GM06990 (cell line): ENCODE results near the gene KLF2.

Experiments
- DNase-seq: peaks from one replicate; pipeline ENCODE4 v3.0.0-alpha.2; 2011; ENCODE audit not compliant: insufficient read length; ENCODE audit errors: extremely low read depth
- H3K27me3 ChIP-seq: replicated peaks from 2 replicates; pipeline ENCODE4 v1.6.0; 2011; ENCODE audit warnings: low read length; ENCODE audit not compliant: control insufficient read depth, insufficient read depth
- H3K36me3 ChIP-seq: 2 replicates; pipeline ENCODE4 v1.5.1; 2011; ENCODE audit warnings: low read length; ENCODE audit not compliant: control insufficient read depth, insufficient read depth
- H3K4me3 ChIP-seq: replicated peaks from 2 replicates; pipeline ENCODE4 v1.5.1; 2011; ENCODE audit warnings: low read depth, mild to moderate bottlenecking, control low read depth, low read length
- TF ChIP-seq, protein P1 (sequence below): IDR thresholded peaks from 2 replicates; pipeline ENCODE4 v1.5.1; 2011; ENCODE audit warnings: low read length, control low read depth, mild to moderate bottlenecking, inconsistent platforms; ENCODE audit not compliant: insufficient read depth, poor library complexity, severe bottlenecking

The KLF2 gene

DNA sequence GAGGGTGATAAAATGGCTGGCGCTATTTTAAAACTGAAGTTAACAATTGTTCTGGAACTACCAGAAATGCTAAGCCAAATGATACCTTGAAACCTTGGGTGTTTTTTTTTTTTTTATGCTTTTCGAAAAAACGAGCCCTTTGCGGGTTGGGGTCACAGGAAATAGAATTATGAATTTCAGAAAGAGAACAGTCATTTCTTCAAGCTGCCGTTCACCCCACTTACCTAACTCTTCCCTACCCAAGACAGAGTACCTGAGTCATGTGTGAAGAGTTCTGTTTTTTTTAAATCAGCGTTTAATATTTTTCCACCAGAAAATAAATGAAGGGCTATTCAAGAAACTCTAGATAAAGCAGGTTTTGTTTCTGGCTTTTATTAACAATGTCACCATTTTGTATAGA lies 35.3 kb downstream of the KLF2 start:
- no peaks in the 10 kb centered on the region for H3K27me3 ChIP-seq
- TF ChIP-seq, protein P1, sequence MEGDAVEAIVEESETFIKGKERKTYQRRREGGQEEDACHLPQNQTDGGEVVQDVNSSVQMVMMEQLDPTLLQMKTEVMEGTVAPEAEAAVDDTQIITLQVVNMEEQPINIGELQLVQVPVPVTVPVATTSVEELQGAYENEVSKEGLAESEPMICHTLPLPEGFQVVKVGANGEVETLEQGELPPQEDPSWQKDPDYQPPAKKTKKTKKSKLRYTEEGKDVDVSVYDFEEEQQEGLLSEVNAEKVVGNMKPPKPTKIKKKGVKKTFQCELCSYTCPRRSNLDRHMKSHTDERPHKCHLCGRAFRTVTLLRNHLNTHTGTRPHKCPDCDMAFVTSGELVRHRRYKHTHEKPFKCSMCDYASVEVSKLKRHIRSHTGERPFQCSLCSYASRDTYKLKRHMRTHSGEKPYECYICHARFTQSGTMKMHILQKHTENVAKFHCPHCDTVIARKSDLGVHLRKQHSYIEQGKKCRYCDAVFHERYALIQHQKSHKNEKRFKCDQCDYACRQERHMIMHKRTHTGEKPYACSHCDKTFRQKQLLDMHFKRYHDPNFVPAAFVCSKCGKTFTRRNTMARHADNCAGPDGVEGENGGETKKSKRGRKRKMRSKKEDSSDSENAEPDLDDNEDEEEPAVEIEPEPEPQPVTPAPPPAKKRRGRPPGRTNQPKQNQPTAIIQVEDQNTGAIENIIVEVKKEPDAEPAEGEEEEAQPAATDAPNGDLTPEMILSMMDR = no peak
- DNase-seq = no peak
- H3K36me3 ChIP-seq = peaks cover 1% of the 10 kb centered on the region
- no peak overlapping the region for H3K4me3 ChIP-seq

DNA sequence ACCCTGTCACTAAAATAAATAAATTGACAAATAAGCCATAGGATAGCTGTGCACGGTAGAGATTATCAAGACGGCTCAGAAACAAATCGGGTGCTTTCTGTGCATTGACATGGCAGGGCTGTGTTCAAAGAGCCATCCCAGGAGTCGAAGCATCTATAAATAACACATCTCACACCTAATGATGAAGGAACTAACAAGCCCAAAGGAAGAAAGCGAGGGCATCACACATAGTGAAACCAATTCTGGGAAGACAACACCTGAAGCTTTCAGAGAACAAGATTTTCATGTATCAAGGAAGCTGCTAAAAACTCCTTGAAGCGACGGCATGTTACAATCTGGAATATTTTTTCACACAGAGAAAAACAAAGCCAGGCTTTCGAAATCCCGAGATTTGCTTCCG lies 36.1 kb downstream of the KLF2 start:
- Histone ChIP-seq H3K36me3 (peaks cover 1% of the 10 kb centered on the region; the same call in 1 of the 2 replicates), H3K27me3 (no peaks in the 10 kb centered on the region), H3K4me3 (no peak overlapping the region)
- TF ChIP-seq, protein P1 = no peak
- DNase-seq = no peak

DNA sequence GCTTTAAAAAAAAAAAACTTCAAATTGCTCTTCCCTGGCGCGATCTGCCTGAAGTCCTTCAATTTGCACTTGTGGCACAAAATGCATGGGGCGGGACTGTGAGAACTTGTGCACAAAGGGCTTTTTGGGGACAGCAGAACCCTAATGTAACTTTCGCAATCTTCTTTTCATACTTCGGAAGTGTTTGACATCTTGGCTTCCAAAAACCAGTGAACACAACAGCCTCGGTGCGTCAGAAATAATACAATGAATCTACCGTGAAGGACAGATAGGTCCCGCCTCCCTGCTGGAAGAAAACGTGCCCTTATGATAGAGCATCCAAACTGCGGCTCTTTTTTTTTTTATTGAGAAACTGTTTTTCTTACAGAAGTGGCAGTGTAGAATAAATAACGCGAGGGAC lies 36.6 kb downstream of the KLF2 start:
- H3K27me3 ChIP-seq = no peaks in the 10 kb centered on the region
- TF ChIP-seq, protein P1 = no peak
- H3K4me3 ChIP-seq = no peak overlapping the region
- DNase-seq = no peak
- H3K36me3 ChIP-seq = 0 out of 2 replicates have a peak, but pooled peaks cover 1% of the 10 kb centered on the region

DNA sequence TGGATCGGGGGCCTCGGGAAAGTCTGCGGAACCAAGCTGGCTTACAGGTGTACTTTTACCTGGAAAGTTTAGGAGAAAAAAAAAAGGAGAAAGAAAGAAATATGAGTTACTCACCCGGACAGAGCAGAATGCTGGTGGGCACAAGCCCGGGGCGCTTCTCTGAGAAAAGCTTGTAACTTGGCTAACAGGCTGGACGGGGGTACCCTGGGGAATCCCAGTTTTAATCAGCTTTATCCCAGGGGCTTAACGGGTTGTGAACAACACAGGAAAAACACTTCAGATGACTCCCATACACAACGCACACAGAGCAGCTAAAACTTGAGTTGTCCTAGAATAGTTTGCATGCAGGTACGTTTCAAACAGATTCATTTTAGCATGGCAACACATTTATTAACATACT lies 37.3 kb downstream of the KLF2 start:
- no peak overlapping the region for H3K4me3 ChIP-seq
- H3K27me3 ChIP-seq = no peaks in the 10 kb centered on the region
- H3K36me3 ChIP-seq = 0 out of 2 replicates have a peak, but pooled peaks cover 1% of the 10 kb centered on the region
- no peak for DNase-seq
- TF ChIP-seq, protein P1 = no peak

DNA sequence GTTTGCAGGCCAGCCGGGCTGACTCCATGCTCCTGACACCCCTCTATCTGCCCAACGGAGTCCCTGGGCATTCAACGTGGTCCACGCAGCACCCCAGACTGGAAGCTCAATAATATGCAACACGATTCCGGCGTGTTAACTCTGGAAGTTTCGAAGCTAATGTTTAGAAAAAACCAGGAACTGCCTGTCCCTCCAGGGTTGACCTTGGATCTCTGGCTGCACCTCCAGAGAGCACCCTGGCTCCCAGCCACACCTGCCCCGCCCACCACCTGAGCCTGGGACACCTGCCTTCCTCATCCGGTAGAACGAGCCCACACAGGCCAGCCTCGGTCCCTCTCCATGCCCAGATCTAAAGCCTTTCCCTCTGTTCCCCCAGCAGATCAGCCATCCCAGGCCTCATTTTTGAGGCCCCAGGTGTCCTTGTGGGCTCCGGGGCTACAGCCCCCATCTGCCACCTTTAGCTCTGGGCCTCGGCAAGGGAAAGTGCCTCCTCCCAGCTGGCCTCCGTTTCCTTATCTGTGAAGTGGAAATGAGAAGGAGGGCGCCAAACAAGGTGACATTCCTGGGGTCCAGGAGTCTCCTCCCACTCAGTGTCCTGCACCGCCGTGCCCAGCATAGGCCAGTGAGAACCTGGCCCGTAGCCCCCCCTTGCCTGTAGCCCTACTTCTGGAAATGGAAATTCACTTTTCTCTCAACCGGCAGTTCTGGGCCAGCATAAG lies 38.7 kb downstream of the KLF2 start:
- DNase-seq = no peak
- no peak overlapping the region for H3K4me3 ChIP-seq
- TF ChIP-seq, protein P1 = no peak
- no peaks in the 10 kb centered on the region for H3K27me3 ChIP-seq
- H3K36me3 ChIP-seq = no peaks in the 10 kb centered on the region

DNA sequence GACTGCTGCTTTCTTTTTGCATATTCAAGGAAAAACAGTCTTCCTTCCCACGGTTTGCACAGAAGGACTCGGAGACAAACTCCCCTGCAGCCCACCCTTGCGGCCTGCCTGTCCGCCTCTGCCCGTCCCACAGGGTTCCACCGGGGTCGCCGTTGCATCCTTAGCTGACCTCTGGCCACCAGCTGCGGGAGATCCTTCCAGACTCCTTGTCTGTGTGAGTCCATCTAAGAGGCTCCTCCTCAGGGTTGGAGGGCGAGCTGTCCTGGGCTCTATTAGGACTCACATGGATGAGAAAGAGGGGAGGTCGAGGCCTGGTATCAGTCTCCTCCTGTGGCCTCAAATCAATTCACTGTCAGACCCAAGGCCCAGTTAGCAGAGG lies 39.2 kb downstream of the KLF2 start:
- no peak overlapping the region for H3K4me3 ChIP-seq
- no peaks in the 10 kb centered on the region for H3K36me3 ChIP-seq
- TF ChIP-seq, protein P1 = no peak
- no peak for DNase-seq
- no peaks in the 10 kb centered on the region for H3K27me3 ChIP-seq
